ENCODE data around the gene LCK. TPM values are rescaled to one million over a fixed set of nuclear protein-coding genes. Genes with fewer than 3 reads are reported as not detected.

LCK gene
- total and polyA plus RNA-seq, 7 donors: 0.10 to 0.89 (median 0.77) TPM

DNA sequence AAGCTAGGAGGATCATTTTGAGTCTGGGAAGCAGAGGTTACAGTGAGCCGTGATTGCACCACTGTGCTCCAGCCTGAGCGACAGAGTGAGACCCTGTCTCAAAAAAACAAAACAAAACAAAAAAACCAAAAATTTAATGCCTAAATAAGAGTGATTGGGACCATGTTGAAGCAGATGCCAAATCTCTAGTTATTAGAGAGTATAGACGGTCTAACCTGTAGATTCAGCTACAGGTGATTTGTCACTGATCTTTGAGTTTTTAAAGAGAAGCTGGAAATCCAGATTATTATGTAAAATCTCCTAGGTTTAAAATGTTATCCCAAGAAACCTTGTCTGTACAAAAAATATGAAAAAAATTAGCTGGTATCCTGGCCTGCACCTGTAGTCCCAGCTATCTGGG lies 52.3 kb downstream of the LCK start:
- ATAC-seq (no peak), DNase-seq (no peak)
- intact Hi-C loops (cut with DNase I): no loop called here
- Histone ChIP-seq H3K27ac (no peak overlapping the region), H3K27me3 (ENCODE audit: insufficient read depth in 3 of 3, low read length in 2 of 3) (no peaks in the 10 kb centered on the region), H3K4me3 (no peak overlapping the region), H3K9me3 (no peaks in the 10 kb centered on the region), H3K4me1 (no peaks in the 10 kb centered on the region), H3K36me3 (ENCODE audit: insufficient read depth in 1 of 2, low read depth in 1 of 2) (peaks cover 10 to 45% of the 10 kb centered on the region in 2 donors)
- TF ChIP-seq, protein P1, sequence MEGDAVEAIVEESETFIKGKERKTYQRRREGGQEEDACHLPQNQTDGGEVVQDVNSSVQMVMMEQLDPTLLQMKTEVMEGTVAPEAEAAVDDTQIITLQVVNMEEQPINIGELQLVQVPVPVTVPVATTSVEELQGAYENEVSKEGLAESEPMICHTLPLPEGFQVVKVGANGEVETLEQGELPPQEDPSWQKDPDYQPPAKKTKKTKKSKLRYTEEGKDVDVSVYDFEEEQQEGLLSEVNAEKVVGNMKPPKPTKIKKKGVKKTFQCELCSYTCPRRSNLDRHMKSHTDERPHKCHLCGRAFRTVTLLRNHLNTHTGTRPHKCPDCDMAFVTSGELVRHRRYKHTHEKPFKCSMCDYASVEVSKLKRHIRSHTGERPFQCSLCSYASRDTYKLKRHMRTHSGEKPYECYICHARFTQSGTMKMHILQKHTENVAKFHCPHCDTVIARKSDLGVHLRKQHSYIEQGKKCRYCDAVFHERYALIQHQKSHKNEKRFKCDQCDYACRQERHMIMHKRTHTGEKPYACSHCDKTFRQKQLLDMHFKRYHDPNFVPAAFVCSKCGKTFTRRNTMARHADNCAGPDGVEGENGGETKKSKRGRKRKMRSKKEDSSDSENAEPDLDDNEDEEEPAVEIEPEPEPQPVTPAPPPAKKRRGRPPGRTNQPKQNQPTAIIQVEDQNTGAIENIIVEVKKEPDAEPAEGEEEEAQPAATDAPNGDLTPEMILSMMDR (IDR thresholded peaks at IDR 0.05): no peak
- WGBS, 3 donors: 97 to 98% (median 97%) methylated on average over 3 of the region's 3 CpGs

DNA sequence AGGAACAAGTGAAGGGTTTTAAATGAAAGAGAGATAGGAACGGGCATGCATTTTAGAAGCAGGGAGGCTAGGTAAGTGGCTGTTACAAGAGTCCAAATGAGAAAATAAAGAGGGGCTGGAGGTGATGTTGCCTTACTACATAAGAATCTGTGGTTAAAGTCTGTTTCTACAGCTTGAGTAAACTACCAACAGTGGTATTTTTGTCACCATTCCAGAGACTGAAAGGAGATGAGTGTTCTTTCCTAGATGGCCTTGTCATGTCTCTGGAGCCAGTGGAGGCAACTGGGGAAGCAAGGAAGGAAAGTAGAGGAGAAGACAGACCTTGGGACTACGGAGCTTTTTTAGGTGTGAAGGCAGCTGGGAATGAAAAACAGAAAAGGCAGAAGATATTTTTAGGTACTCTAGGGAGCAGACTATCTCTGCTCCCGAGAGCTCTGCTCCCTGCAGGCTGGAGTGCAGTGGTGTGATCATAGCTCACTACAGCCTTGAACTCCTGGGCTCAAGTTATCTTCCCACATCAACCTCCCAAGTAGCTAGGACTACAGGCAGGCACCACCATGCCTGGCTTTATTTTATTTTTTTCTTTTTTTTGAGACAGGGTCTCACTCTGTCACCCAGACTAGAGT lies 53.0 kb downstream of the LCK start:
- ATAC-seq: no peak
- no peaks in the 10 kb centered on the region for H3K9me3 ChIP-seq
- no peaks in the 10 kb centered on the region for H3K27me3 ChIP-seq (ENCODE audit: insufficient read depth in 3 of 3, low read length in 2 of 3)
- DNase-seq: no peak
- intact Hi-C loops (cut with DNase I): no loop called here
- peaks cover 10 to 44% of the 10 kb centered on the region in 2 donors for H3K36me3 ChIP-seq (ENCODE audit: insufficient read depth in 1 of 2, low read depth in 1 of 2)
- no peak overlapping the region for H3K27ac ChIP-seq
- TF ChIP-seq, protein P1 (IDR thresholded peaks at IDR 0.05): no peak
- no peaks in the 10 kb centered on the region for H3K4me1 ChIP-seq
- 44 to 66% (median 65%) methylated on average over 3 of the region's 3 CpGs for WGBS, 3 donors
- H3K4me3 ChIP-seq: no peak overlapping the region

DNA sequence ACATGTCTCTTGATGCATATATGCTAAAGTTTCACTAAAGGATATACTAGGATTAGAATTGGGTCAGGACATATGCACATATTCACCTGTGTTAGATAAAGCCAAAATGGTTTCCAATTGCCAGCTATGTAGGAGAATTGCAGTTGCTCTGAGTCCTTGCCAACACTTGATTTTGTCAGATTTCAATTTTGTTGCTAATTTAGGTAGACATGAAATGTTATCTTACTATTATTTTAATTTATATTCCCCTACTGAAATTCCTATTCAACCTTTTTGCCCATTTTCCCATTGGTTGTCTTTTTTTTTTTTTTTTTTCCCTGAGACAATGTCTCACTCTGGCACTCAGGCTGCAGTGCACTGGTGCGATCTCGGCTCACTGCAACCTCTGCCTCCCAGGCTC lies 54.2 kb downstream of the LCK start:
- peaks cover 10 to 41% of the 10 kb centered on the region in 2 donors for H3K36me3 ChIP-seq (ENCODE audit: insufficient read depth in 1 of 2, low read depth in 1 of 2)
- no peaks in the 10 kb centered on the region for H3K27me3 ChIP-seq (ENCODE audit: insufficient read depth in 3 of 3, low read length in 2 of 3)
- no peak for DNase-seq
- TF ChIP-seq, protein P1 (IDR thresholded peaks at IDR 0.05): no peak
- no peak for ATAC-seq
- no peak overlapping the region for H3K4me3 ChIP-seq
- H3K27ac ChIP-seq: no peak overlapping the region
- intact Hi-C loops (cut with DNase I): no loop called here
- H3K4me1 ChIP-seq: no peaks in the 10 kb centered on the region
- no peaks in the 10 kb centered on the region for H3K9me3 ChIP-seq
- WGBS, 3 donors: 94 to 100% (median 99%) methylated on average over 2 of the region's 2 CpGs

DNA sequence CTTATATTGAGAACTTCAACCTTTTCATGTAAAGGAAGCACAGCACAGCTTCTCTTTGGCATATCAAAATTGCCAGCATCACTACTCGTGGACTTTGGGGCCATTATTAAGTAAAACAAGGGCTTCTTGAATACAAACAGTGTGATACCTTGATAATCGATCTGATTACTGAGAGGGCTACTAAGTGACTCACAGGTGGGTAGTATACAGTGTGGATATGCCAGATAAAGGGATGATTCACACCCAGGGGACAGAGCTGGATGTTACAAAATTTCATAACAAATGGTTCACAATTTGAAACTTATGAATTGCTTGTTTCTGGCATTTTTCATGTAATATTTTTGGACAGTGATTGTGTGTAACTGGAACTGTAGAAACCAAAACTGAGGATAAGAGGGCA lies 56.3 kb downstream of the LCK start:
- no peak for ATAC-seq
- TF ChIP-seq, protein P1 (IDR thresholded peaks at IDR 0.05): no peak
- WGBS, 3 donors: 78 to 81% (median 79%) methylated on average over 2 of the region's 2 CpGs
- no peaks in the 10 kb centered on the region for H3K9me3 ChIP-seq
- intact Hi-C loops (cut with DNase I): no loop called here
- H3K27me3 ChIP-seq (ENCODE audit: insufficient read depth in 3 of 3, low read length in 2 of 3): no peaks in the 10 kb centered on the region
- peaks cover 10 to 39% of the 10 kb centered on the region in 2 donors for H3K36me3 ChIP-seq (ENCODE audit: insufficient read depth in 1 of 2, low read depth in 1 of 2)
- H3K4me1 ChIP-seq: peaks cover 8% of the 10 kb centered on the region
- no peak overlapping the region for H3K4me3 ChIP-seq
- DNase-seq: no peak
- no peak overlapping the region for H3K27ac ChIP-seq

DNA sequence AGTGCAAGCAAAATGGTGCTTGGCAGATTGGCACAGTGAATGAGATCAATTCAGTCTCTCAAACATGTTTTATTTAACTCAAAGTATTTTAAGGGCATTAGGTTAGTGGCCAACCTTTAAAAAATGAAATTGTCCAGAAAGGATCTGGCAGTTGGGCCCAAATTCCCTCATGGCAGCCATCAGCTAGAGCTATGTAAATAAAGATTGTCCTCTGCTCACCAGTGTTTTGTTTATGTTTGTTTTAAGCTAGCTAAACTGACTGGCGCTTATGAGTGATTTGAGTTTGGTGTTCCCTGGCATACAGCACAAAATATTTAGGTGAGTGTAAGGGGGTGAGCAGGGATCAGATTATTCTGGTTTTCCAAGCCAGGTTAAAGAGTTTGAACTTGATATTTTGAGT lies 58.9 kb downstream of the LCK start:
- peaks cover 8% of the 10 kb centered on the region for H3K4me1 ChIP-seq
- ATAC-seq (no peak), DNase-seq (no peak)
- no peak overlapping the region for H3K27ac ChIP-seq
- H3K4me3 ChIP-seq: no peak overlapping the region
- WGBS, 3 donors: 91 to 94% (median 92%) methylated on average over 1 of the region's 1 CpG
- H3K36me3 ChIP-seq (ENCODE audit: insufficient read depth in 1 of 2, low read depth in 1 of 2): peaks cover 2 to 13% of the 10 kb centered on the region in 2 donors
- no peaks in the 10 kb centered on the region for H3K9me3 ChIP-seq
- no peaks in the 10 kb centered on the region for H3K27me3 ChIP-seq (ENCODE audit: insufficient read depth in 3 of 3, low read length in 2 of 3)
- TF ChIP-seq, protein P1 (IDR thresholded peaks at IDR 0.05): no peak
- intact Hi-C loops (cut with DNase I): loop anchor here in 1 of 2 donors (10.0 kb wide), 1 partner anchor 95 kb away; no protein-coding TSS in a partner anchor
